G401 (cell line): ENCODE data around the gene PILRA. TPM values are rescaled to one million over a fixed set of nuclear protein-coding genes. Genes with fewer than 3 reads are reported as not detected.
"Not testable (repeated sequence)": the region's sequence is repeated elsewhere in the genome, so short reads cannot be mapped to it uniquely, and the experiment has no call there.

Experiments
- DNase-seq: peaks from one replicate; pipeline ENCODE4 v3.0.0-alpha.2; 2015; ENCODE audit warnings: low spot score
- in situ Hi-C: cut with HindIII; loops from 2 replicates; pipeline ENCODE4 v1.10.0; 2016; ENCODE audit warnings: low sequenced_read_pairs, mixed read lengths
- total RNA-seq: library from RNA; depleted of rRNA; stranded (reverse); fragments of >200 nt; shearing (Covaris generic); gene quantifications from 2 replicates; pipeline ENCODE4 v1.2.3, GENCODE V29; 2014

PILRA gene
- total RNA-seq, 1 experiment from 2014 or later = 1.6 TPM

DNA sequence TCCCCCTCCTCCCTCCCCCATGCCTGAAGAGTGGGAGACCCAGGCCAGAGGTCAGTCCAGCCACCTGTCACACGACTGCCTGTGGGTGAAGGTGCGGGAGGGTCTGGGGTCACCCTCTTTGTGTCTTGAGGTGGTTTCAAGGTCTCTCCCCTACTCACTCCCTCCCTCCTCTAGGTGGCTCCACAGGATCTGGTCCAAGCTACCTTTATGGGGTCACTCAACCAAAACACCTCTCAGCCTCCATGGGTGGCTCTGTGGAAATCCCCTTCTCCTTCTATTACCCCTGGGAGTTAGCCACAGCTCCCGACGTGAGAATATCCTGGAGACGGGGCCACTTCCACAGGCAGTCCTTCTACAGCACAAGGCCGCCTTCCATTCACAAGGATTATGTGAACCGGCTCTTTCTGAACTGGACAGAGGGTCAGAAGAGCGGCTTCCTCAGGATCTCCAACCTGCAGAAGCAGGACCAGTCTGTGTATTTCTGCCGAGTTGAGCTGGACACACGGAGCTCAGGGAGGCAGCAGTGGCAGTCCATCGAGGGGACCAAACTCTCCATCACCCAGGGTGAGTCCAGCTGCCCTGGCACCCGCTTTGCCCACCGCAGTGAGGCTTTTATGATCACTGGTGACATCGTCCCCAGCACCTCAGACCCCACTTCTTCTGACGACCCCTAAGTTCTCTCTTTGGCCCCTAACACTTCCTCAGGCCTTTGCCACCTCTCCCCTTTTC lies 747 bp downstream of the PILRA start:
- in situ Hi-C loops, DNase-seq: not testable (repeated sequence)

DNA sequence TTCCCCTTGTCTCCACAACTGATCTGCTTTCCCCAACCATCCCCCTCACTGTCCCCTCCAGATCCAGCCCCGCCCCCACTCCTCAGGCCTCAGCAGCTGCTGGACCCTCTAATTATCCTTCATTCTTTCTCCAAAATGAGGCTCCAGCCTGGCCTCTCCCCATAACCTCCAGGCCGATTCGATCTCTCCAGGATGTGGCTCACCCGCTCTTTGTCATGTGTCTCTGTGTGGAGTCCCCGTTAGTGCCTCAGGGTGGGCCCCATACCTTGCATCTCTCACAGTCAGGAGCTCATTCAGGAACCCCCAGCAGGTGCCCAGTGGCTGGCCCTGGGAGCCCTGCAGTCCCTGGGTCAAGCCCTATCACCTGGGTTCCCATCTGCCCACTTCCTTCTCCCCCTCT lies 1.3 kb downstream of the PILRA start:
- in situ Hi-C loops = no loop called here

DNA sequence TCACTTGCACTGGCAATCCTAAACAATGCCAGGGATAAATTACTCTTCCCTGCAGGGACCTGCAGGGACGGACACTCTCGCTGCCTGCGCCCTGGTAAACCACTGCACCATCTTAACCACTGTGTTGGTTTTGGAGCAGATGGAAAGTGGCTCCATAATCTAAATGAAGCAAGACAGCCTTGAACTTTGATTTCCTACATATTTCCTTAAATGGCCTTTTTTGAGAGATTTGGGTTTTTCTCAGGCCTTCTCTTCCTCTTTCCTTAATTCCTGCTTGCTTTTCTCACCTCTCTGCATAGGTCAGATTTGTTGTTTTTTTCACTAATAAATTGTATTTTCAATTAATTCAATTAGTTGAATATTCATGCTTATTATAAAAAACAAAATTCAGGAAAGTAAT lies 2.8 kb downstream of the PILRA start:
- in situ Hi-C loops = no loop called here
- no peak for DNase-seq

More for the DNA sequence above, 1.3 kb downstream of the PILRA start:
- no peak for DNase-seq

DNA sequence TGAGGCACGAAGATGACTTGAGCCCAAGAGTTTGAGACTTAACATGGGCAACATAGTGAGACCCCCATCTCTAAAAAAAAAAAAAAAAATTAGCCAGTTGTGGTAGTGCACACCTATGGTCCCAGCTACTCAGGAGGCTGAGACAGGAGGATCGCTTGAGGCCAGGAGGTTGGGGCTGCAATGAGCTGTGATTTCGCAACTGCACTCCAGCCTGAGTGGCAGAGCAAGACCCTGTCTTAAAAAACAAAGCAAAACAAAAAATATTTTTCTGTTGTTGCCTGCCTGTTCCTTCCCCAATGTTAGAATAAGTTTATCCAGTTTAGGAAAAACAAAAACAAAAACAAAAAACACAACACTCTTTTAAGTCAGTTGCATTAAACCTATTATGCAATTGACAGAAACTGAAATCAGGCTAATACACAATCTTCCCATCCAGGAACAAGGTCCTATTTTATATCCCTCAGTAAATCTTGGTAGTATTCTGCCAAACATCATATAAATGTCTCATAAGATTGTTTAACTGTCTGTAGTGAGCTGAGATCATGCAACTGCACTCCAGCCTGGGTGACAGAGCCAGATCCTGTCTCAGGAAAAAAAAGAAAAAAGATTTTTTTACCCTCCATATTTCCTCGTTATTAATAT lies 4.9 kb downstream of the PILRA start:
- in situ Hi-C loops = no loop called here
- DNase-seq = no peak

DNA sequence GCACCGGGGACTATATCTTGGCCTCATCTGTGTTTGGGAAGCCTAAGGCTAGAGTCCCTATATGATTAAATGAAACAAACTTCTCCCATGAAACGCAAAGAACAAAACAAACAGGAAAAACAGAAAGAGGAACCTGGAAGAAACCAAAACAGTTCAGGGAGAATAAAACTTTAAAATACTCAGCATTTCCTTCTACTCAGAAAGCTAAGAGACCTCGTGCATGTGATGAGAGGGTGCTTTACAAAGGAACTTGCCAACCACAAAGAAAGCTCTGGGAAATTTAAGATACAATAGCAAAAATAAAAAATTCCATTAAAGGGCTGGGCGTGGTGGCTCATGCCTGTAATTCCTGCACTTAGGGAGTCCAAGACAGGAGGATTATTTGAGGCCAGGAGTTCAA lies 6.9 kb downstream of the PILRA start:
- in situ Hi-C loops = no loop called here
- no peak for DNase-seq

DNA sequence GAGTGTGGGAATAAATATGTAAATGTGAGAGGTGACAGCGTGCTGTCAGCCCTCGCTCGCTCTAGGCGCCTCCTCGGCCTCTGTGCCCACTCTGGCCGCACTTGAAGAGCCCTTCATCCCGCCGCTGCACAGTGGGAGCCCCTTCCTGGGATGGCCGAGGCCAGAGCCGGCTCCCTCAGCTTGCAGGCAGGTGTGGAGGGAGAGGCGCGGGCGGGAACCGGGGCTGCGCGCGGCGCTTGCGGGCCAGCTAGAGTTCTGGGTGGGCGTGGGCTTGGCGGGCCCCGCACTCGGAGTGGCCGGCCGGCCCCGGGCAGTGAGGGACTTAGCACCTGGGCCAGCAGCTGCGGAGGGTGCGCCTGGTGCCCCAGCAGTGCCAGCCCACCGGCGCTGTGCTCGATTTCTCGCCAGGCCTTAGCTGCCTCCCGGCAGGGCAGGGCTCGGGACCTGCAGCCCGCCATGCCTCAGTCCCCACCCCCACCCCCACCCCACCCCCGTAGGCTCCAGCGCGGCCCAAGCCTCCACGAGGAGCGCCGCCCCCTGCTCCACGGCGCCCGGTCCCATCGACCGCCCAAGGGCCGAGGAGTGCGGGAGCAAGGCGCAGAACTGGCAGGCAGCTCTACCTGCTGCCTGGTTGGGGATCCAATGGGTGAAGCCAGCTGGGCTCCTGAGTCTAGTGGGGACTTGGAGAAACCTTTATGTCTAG lies 8.4 kb downstream of the PILRA start:
- in situ Hi-C loops, DNase-seq: not testable (repeated sequence)

DNA sequence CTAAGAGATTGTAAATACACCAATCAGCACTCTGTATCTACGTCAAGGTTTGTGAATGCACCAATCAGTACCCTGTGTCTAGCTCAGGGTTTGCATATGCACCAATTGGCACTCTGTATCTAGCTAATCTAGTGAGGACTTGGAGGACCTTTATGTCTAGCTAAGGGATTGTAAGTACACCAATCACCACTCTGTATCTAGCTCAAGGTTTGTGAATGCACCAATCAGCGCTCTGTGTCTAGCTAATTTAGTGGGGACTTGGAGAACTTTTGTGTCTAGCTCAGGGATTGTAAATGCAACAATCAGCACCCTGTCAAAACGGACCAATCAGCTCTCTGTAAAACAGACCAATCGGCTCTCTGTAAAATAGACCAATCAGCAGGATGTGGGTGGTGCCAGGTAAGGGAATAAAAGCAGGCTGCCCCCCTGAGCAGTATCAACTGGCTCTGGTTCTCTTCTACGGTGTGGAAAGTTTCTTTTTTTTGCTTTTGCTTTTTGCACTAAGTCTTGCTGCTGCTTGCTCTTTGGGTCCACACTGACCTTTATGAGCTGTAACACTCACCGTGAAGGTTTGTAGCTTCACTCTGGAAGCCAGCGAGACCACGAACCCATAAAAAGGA lies 9.1 kb downstream of the PILRA start:
- peak; percentile 57 for DNase-seq
- in situ Hi-C loops = not testable (repeated sequence)

DNA sequence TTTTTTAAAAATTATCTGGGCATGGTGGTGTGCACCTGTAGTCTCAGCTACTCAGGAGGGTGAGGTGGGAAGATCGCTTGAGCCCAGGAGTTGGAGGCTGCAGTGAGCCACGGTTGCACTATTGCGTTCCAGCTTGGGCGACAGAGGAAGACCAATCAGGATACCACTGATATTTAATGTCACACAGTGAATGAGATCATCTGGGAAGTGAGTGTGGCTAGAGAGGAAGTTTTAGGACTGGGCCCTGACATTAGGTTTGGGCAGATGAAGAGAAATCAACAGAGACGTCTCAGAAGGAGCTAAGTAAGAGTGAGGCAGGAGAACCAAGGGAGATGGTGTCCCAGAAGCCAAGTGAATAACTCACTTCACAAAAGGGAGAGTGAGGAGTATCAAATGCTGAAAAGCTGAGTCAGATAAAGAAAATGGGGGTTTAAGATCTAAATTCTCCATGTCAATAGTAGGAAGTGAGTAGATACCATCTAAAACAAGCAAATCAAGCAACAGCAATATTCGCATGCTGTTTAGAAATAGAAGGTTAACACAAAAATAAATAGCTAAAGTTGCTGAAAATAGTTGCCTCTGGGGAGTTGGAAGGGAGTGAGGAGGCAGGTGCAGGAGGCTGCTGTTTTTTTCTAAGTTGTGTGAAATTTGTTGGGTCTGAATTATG lies 11.5 kb downstream of the PILRA start:
- in situ Hi-C loops = no loop called here

DNA sequence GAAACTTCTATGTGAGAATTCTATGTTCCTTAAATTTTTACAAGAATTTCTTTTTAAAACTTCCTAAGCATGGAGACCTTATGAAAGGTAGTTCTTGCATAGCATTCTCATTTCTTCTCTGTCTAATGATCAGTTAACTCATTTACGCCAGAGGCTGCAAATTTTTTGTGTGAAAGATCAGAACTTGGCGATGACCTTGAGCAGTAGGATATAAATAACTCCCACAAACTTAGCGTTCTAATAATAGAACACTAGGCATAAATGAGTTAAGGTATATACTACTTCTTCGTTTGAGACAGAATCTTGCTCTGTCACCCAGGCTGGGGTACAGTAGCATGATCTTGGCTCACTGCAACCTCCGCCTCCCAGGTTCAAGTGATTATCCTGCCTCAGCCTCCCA lies 13.7 kb downstream of the PILRA start:
- in situ Hi-C loops = no loop called here

More for the DNA sequence above, 11.5 kb downstream of the PILRA start:
- DNase-seq = no peak

DNA sequence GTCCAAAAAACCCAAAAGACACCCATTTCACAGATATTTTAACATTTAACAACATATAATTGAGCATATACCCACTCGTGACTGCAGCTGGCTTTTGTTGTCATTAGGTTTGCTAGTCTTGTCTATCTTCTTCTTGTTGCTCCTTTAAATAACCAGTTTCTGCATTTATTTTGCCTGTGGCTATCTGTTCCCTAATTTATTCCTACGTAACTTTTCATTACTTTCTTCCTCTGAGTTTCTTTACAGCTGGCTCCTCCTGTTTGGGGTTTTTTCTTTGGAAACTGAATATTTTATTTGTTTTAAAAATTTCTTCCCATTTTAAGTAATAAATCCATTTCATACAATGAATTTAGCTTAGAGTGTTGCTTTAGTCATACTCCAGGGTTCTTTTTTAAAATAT lies 14.4 kb downstream of the PILRA start:
- in situ Hi-C loops = no loop called here
- DNase-seq = no peak

More for the DNA sequence above, 13.7 kb downstream of the PILRA start:
- no peak for DNase-seq

DNA sequence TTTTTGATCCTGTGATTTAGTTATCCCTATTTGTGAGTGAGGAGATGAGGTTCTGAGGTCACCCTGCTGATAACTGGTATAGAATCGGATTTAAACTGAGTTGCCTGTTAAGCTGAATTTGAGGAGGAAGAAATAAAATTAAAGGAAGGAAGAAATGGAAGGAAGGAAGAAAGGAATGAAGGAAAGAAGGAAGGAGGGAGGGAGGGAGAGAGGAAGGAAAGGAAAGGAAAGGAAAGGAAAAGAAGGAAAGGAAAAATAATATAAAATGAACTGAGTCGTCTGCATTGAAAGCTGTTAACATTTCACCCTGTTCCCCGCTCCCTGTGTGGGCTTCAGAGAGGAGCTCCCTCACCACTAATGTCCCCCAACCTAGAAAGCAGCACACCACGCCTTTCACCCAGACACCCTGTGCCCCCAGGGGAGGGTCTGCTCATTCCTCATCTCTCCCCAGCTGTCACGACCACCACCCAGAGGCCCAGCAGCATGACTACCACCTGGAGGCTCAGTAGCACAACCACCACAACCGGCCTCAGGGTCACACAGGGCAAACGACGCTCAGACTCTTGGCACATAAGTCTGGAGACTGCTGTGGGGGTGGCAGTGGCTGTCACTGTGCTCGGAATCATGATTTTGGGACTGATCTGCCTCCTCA lies 16.3 kb downstream of the PILRA start:
- DNase-seq = no peak
- in situ Hi-C loops = no loop called here

DNA sequence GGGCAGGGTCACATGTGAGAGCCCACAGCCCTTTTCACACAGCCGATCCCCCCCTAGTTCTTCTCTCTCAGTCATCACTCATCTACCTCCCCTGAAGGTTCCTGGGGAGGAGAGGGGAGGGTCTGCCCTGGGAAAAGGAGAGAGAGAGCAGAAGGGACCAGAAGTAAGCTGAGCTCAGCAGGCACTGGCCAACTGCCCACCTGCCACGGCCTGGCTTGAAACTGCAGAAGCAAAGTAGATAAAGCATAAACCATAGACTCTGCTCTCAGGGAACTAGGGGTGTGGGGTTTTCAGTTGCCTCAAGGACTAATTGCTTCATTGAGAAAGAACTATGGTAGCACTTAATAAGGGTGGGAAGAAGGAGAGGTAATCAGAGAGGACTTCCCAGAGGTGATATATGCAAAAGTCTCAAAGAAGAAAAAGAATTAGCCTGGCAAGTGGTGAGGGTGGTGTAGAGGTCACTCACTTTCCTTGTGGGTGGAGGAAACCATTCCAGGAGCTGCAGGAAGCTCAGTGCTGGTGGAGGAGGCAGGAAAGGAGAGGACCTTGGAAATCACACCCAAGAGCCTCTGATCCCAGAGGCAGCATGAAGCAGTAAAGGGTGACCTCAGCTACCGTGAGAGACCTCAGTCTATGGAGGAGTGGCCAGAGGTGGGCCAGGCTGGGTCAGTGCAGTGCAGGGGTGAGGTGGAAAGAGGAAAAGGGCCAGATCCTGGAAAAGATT lies 17.2 kb downstream of the PILRA start:
- DNase-seq = peak; percentile 62

DNA sequence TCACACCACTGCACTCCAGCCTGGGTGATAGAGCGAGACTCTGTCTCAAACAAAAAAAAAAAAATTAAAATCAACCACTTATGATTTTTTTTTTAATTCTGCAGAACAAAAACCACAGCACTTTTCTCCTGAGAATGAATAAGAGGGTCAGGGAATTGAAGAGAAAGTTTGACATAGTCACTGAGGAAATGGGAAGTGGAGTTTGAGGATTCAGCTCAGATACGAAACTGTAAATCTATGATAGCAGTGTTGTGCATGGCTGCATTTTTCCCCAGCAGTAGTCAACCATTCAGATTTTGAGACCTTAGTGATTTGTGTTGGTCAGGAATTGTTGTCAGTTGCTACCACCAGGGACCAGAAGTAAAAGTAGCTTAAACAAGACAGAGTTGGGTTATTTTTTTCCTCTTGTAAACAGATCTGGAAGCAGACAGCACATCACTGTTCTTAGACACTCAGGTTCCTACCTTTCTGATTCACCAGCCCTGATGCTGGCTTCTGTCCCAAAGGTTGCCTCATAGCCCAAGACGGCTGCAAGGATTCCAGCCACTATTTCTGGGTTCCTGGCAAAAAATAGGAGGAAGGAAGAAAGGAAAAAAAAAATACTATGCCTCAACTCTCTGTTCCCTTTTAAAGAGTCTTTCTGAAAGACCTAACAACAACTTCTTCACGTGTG lies 20.1 kb downstream of the PILRA start:
- in situ Hi-C loops = no loop called here
- DNase-seq = no peak

More for the DNA sequence above, 17.2 kb downstream of the PILRA start:
- in situ Hi-C loops = no loop called here

DNA sequence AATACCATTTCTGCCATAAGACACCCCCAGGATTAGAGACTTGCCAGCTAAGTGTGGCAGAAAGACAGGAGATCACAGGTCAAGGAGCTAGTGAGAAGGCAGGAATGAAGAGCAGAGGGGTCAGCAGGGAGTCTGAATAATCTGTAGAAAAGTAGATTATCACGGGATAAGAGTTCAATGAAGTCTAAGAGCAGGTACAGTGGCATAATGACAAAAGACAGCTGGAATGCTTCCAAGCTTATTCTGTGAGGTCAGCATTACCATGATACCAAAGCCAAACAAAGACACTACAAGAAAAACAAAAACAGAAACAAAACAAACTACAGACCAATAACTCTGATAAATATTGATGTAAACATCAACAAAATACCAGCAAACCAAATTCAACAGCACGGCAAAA lies 20.8 kb downstream of the PILRA start:
- no peak for DNase-seq
- in situ Hi-C loops = no loop called here

DNA sequence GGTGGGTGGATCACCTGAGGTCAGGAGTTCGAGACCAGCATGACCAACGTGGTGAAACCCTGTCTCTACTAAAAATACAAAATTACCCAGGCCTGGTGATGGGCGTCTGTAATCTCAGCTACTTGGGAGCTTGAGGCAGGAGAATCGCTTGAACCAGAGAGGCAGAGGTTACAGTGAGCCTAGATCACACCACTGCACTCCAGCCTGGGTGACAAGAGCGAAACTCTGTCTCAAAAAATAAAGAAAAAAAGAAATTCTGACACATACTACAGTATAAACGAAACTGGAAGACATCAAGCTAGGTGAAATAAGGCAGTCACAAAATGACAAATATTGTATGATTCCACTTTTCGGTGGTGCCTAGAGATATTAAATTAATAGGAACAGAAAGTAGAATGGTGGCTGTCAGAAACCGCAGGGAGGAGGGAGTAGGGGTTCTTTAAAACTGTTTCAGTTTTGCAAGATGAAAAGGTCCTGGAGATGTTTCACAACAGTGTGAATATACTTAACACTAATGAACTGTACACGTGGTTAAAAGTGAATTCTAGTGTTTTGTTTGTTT lies 23.2 kb downstream of the PILRA start:
- no peak for DNase-seq
- in situ Hi-C loops = no loop called here

DNA sequence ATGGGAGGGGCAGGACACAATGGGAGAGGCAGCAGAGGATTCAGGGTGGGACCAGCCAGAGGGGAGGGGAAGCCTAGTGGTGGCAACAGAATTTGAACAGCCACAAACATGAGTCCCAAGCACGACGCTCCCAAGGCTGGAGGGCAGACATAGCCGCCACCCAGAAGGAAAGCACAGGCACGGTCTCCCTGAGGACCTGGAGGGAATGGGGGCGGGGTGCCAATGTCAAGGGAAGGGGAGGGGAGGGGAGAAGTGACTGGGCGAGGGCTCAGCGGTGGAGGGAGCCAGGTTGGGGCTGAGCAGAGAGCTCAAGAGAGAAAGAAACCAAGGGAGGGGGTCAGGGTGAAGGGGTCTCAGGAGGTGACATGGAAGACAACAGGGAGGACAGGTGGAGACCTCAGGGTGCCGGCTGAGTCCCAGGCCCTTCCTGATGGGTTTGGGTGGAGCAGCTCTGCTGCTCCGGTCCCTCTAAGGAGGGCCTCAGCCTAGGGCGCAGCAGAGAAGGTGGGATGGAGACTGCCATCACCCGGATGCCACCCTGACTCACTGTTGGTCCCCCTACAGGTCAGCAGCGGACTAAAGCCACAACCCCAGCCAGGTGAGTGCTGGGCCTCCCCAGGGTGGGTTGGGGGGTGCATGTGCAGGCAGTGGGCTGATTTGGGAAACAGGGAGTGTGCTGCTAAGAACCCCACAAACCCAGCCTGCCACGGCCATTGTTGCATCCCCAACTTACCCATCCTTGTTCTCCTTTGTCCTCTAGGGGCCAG lies 24.2 kb downstream of the PILRA start:
- in situ Hi-C loops = no loop called here
- DNase-seq = peak; percentile 67

DNA sequence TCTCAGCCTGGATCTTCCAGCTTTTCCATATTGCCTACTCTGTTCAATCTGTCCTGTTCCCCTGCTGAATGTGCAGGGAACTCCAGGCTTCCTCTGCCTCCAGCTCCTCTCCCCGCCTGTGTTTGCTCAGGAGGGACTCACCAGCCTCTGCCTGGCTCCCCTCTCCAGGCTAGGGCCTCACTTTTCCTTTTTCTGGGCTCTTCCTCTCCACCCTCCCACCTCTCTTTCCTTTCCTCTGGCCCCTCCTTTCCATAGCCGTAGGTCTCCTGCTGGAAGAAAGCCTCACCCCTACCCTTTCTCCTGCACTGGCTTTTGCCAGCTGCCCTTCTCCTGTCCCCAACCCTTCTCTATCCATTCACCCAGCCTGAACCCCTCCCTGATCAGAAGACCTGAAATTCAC lies 25.0 kb downstream of the PILRA start:
- DNase-seq = peak; percentile 80
- in situ Hi-C loops = no loop called here
